GM19043 (cell line): ENCODE results near the gene APC2.
"Not testable (repeated sequence)": the region's sequence is repeated elsewhere in the genome, so short reads cannot be mapped to it uniquely, and the experiment has no call there.

Experiments used
- ATAC-seq: cut with Tn5 transposase; IDR thresholded peaks from one replicate; pipeline ENCODE4 v1.9.1; 2021; ENCODE audit warnings: low read depth; ENCODE audit not compliant: unreplicated experiment

APC2 gene

DNA sequence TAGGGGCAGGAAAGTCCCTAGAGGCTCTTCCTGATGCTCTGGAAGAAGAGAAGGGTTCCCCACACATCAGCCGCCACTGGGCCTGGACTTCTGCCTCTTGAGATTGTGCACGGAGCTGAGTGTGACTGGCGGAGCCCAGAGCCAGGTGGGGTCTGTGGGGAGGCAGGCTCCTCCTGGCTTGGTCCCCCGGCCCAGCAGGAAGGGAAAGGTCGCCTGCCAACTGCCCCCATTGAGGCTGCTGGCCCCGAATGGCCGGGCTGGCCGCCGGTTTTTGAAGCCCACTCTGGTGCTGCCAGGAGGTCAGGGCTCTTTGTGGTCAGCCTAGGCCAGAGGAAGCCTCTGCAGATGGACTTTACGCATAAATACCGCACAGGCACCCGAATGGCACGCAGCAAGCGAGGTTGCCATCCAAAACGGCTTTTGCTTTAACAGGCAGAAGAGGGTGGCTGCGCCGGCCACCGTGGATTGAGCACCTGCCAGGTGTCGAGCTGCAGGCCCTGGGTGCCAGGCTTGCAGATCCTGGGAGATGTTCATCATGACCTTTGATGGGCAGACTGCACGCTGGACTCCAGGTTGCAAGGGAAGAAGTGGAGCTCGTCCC lies 37.5 kb upstream of the APC2 start:
- no peak for ATAC-seq

DNA sequence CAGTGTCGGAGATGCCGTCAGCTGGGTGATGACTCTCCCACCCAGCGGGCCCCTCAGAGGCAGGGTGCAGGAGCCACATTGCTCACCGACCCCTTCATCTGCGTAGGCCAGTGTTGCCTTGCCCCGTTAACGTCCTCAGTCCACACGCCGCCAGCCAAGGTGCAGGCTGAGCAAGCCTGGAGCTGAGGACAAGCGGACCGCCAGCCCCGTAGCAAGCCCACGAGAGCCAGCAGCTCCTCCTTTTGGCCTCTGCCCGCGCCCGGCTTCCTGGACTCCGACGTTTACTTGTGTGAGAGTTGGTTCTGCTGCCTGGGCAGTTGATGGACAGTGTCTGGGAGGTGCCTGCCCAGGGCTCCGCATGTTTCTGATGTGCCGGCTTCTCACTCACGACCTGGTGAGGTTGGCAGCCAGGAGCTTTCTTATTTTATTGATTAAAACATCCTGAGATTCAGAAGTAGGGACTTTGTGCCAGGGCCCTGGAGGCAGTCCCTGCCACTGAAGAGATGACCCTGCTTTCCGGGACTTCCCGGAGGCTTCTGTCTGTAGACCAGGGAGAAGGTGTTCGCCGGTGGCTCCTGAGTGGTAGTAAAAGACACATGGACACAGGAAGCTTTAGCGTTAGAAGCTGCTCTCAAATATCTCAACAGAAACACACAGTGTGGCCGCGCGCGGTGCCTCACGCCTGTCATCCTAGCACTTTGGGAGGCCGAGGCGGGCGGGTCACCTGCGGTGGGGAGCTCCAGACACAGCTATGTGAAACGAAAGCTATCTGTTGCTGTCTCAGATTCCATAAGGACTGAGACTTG lies 36.7 kb upstream of the APC2 start:
- no peak for ATAC-seq

DNA sequence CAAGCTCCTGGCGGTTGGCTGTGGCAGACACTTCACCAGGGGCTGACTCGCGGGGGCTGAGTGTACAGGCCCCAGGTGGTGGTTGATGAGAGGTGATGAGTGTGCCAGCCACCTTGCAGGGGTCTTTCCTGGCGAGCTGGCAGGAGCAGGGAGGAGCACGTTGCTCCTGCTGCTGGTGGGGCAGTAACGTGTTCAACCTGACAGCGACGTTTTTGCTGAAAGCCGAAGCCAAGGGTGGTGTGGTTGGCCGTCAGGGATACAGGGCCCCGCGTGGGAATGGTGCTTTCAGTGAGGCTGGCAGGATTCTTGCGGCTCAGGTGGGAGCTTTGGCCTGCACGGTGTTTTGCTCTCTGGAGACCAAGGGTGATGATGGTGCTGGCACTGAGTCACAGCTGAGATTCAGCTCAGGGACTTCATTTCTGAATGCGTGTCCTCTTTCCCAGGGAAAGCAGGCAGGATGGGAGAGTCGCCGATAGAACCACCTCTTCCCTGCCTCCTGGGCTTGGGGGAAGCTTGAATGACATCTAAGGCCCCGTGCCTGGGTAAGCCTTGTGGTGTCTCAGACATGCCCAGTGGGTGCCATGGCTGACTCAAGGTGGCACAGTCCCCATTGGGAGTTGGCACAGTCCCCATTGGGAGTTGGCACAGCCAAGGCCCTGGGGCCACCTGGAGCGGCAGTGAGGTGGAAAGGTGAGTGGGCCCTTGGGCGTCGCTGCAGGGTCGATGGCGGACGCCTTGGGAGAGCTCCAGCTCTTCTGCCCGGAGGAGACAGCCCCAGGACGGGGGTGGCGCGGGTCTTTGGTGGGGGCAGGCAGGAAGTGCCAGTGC lies 33.7 kb upstream of the APC2 start:
- ATAC-seq = no peak

DNA sequence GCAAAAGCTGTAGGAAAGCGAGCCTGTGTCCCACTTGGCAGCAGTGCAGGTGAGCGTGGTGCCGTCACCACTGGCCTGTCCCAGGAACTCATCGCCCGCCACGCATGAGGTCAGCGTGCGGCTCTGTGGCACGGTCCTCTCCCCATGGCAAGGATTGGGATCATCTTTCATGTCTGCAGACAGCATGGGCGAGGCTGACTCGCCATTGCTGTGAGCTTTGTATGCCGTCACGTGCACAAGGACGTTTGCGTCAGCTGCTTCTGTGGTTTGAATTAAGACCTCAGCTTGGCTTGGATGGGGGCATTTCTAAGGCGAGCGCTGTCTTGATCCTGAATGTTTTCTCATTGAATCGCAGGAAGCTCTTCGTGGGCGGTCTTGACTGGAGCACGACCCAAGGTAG lies 32.8 kb upstream of the APC2 start:
- no peak for ATAC-seq

DNA sequence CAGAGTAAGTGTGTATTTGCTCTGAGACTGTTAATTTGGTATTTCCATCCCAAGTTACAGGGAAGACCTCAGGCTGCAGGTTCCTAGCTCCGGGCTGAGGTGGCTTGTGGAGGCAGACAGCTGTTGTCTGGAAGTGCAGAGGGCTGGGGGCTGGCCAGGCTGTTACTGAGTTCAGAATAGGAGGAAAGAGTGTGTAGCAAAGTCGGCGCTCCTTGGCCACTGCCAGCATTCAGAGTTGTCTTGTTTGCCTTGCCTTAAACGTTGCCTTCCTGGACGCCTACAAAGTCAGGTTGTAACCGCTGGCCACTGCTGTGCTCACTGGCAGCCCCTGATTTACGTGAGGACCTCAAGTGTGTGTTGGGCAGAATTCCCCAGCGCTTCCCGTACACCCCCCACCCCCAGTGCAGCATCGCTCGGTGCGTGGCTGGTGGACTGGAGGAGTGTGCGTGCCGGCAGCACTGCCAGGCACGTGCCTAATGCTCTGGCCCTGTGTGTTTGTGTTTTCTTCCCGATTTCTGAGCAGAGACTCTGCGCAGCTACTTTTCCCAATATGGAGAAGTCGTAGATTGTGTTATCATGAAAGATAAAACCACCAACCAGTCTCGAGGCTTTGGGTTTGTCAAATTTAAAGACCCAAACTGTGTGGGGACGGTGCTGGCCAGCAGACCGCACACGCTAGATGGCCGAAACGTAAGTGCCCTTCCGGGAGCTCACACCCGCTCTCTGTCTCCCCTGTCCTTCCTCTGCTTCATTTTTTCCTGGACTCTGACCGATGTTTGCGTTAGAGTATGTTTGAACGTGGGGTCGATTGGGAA lies 32.0 kb upstream of the APC2 start:
- ATAC-seq = no peak

DNA sequence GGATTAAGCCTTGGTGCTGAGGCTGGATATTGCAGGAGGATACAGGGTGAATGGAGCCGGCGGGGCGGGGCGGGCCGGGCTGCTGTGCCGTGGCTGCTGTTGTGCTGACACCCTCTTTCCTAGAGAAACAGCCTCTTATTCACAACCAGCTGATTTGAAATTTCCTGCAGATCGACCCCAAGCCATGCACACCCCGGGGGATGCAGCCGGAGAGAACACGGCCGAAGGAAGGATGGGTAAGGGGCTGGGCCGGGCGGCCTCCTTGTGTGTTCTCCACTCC lies 31.5 kb upstream of the APC2 start:
- ATAC-seq = no peak

DNA sequence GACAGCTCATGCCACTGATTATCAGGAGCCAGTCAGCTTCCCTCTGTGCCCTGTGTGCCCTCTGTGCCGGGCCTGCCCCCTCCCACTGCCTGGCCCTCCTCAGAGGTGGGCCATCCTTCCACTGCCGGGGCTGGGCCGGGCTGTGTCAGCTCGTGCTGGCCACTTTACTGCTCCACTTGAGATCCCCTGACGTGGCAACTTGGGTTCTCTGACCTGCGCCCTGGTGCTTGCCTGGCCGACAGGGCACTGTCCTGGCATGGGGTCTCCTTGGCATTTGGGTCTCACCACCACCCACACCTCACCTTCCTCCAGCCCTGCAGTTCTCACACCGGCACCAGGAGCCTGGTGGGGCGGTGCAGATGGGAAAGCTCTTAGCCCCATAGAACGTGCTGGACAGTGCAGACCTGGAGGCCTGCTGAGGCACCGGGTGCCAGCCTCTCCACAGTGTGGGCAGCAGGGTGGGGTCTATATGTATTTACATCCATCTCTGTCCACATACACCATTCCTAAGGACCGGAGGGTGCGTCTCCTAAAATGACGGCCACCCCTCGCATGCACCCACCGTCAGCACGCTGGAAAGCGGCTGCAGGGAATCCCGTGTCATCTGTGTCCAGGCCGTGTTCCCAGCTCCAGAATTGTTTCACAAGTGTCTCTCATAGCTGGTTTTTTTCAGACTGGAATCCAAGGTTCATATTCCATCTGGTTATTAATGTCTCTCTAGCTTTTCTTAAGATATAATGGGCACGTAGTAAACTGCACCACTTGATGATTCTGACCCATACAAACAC lies 30.8 kb upstream of the APC2 start:
- no peak for ATAC-seq

- not testable (repeated sequence) for ATAC-seq
Observed at GRCh38 chr19:1420085-1420484, 29.8 kb upstream of the APC2 start.

DNA sequence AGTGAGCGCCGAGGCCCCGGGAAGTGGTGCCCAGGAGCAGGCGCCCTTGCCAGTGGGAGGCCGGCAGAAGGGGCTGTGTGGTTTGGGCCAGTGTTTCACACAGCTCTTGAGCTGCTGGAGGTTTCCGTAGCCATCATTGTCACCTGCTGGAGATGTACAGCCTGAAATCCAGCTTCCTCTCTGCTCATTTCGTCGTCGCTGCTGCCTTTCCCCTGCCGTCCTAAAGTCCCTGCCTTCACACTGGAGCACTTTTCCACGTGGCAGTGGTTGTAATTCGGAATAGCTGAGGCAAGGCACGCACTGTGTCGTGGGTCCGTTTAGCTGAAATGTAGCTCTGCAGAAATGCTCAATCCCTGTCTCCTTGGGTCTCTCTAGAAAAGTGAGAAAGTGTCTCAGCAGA lies 29.3 kb upstream of the APC2 start:
- ATAC-seq = no peak

GRCh38 chr19:1421218-1421957 lies 28.5 kb upstream of the APC2 start:
- no peak for ATAC-seq

DNA sequence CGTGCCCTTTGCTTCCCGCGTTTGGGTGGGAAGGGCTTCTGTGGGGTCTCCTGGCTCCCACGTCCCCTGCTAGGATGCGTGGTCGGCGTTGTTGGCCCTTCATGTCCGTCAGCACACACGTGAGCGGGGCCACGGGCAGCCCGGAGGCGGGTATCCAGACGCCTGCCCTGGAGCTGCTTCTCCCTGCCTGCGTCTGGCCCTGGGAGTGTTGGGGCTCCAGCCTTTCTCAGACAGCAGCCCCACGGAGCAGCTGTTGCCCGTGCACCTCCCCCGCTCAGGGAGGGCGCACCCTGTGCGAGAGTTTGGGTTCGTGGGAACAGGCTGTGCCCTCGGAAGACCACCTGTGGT lies 28.0 kb upstream of the APC2 start:
- no peak for ATAC-seq

- no peak for ATAC-seq
Observed at GRCh38 chr19:1422360-1422759, 27.6 kb upstream of the APC2 start.

- no peak for ATAC-seq
Observed at GRCh38 chr19:1422943-1423342, 27.0 kb upstream of the APC2 start.

DNA sequence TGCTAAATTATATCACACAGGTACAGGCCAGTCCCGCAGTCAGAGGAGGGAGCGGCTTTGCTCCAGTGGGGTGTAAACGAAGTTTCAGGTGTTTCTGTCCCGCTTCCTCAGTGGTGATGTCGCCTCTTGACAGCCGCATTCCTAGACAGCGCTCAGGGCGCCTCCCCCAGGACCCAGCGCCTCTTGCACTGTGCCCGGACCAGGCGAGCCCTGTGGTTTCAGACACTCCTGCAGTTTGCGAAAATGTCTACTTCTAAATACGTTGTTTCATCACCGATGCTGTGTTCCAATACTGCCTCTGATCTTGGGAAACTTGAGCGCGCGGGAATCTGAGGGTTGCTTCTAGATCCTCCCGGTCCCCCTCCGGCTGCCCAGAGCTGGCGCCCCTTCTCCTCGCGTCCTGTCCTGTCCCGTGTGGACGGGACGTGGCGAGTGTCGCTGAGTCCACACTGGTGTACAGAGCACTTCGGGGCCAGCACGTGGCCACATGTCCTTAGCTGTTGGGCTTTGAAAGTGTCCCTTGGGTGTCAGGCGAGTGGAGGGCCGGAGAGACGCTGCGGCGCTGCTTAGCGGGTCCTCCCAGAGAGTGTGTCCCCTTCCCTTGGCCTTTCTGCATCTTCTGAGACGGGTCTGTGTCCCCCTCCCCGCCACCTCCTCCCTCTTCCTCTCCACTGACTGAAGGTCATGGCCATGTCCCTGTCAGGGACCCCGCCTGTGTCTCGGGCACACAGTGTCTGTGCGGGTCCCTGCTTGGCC lies 26.3 kb upstream of the APC2 start:
- ATAC-seq = no peak

- no peak for ATAC-seq
Observed at GRCh38 chr19:1424192-1424955, 25.5 kb upstream of the APC2 start.

- ATAC-seq = no peak
Observed at GRCh38 chr19:1425102-1425837, 24.7 kb upstream of the APC2 start.

DNA sequence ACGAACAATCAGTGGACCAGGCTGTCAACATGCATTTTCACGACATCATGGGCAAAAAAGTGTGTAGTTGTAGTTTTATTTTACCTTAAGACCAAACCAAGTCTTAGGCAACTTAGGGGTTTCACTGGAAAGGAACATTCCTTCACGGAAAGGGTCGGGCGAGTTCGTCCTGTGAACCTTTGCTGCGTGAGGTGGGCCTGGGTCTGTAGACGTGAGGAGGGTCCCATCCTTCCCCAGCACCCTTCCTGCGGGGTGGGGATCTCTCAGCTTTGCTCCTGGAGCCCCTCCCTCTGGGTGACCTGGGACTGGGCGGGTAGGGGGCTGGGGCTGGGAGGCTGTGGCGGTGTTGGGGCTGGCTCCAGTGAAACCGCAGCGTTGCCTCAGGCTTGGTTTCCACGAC lies 24.0 kb upstream of the APC2 start:
- ATAC-seq = no peak

DNA sequence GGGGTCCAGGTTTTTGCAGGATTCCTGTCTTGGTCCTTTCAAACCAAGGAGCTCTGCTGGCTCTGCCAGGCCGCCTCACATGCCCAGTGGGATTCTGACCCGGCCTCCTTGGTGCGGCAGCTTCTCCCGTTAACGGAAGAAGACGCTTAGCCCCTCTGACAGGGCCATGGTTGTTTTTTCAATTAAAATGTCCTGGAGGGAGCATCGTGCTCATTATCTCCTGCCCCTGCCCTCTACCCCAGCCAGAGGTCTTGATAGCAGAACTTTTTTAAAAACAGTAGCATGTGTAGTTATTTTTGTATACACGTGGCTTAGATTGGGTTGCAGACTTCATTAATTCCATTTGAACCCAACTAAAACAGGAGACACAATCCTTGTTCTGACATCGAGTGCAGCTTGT lies 23.2 kb upstream of the APC2 start:
- no peak for ATAC-seq
